DMS79 (cell line): ENCODE data around the gene SLC7A14.

Experiments
- DNase-seq: peaks from one replicate; lab custom pipeline; 2025; lab: John Stamatoyannopoulos, UW

SLC7A14 gene

GRCh38 chr3:170426240-170426797 is 159.6 kb downstream of the SLC7A14 start:
- no peak for DNase-seq

- DNase-seq = no peak
These were observed 160.2 kb downstream of the SLC7A14 start for GRCh38 chr3:170425491-170426239.

- no peak for DNase-seq
These were observed 161.0 kb downstream of the SLC7A14 start for GRCh38 chr3:170424879-170425278.

- no peak for DNase-seq
These were observed 162.8 kb downstream of the SLC7A14 start for GRCh38 chr3:170423001-170423615.

GRCh38 chr3:170421758-170422157 is 164.1 kb downstream of the SLC7A14 start:
- no peak for DNase-seq

- peak; percentile 8 for DNase-seq
These were observed 164.7 kb downstream of the SLC7A14 start for GRCh38 chr3:170421111-170421641.

- no peak for DNase-seq
These were observed 165.5 kb downstream of the SLC7A14 start for GRCh38 chr3:170420307-170420821.

- no peak for DNase-seq
These were observed 166.3 kb downstream of the SLC7A14 start for GRCh38 chr3:170419557-170420087.

GRCh38 chr3:170418422-170419398 is 167.2 kb downstream of the SLC7A14 start, which contains the start of gene CLDN11:
CLDN11 (plus strand) TSS chr3:170418868; CDS start chr3:170419067, 199 bp downstream.
- DNase-seq = peak; percentile 45

GRCh38 chr3:170417090-170417489 is 168.8 kb downstream of the SLC7A14 start:
- DNase-seq = peak; percentile 10

- DNase-seq = peak; percentile 47
These were observed 171.6 kb downstream of the SLC7A14 start for GRCh38 chr3:170414202-170414663.

GRCh38 chr3:170413291-170413690 is 172.6 kb downstream of the SLC7A14 start:
- DNase-seq = no peak

- no peak for DNase-seq
These were observed 175.3 kb downstream of the SLC7A14 start for GRCh38 chr3:170410428-170411029.
